ENCODE results near the gene EXT2.

The EXT2 gene

DNA sequence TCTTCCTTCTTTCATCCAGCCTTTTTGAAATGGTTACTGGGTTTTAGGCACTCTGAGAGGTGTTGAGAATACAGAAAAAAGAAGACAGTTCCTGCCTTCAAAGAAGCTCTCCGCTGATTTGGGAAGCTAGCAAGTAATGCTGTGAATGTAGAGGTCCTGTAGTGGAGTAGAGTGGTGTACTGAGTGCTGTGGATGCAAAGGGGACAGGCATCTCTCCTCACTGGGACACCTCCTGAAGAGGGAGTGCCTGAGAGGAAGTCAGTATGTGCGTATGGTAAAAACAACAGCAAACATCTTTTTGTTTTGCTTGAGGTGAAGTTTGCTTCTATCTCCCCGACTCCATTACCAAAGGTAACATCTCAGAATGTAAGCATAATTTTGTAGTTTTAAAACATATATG, 77.5 kb downstream of the EXT2 start:
- no peak for DNase-seq

DNA sequence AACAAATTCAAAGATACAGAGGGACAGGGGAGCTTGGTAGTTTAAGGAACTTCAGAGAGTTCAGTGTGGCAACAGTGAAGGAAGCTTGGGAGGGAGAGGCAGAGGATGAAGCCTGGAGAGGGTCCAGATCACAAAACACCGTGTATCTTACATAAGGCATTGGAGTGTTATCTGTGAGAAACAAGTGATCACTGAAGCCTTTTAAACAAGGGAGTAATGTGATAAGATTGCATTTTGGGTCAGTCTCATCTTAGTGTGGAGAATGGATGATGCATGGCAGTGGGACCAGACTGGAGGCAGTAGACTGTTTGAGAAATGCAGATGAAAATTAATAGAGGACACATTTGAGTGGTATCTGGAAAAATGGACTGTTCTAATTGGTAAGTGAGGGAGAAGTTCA, 79.4 kb downstream of the EXT2 start:
- DNase-seq, result no peak

DNA sequence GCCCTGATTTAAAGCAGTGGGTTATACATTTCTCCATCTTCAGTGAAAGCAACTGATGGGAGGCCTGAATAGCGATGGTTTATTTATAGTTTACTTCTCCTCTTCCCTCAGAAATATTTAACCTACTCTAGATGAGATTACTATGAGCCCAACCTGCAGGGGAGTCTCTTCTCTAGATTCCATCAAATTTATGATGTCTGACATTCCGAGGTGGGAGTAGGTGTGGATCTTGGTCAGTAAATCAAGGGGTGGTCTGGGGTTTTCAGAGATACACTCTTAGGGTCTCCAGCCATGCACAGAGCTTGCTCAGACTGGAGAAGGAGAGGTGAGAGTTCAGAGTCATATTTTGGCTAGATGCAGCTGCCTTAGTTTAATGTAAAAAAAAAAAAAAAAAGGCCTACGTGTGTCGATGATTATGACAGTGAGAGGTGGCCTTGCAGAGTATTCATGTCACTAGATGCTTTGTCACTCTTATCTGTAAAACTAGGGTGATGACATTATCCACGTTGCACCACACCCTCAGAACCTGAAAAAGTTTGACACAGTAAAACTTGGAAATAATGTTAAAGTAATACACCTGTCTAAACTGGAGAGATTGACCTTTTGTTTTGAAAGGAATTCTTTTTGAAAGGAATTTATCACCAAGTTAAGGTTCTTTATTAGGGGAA, 81.2 kb downstream of the EXT2 start:
- DNase-seq, result no peak

DNA sequence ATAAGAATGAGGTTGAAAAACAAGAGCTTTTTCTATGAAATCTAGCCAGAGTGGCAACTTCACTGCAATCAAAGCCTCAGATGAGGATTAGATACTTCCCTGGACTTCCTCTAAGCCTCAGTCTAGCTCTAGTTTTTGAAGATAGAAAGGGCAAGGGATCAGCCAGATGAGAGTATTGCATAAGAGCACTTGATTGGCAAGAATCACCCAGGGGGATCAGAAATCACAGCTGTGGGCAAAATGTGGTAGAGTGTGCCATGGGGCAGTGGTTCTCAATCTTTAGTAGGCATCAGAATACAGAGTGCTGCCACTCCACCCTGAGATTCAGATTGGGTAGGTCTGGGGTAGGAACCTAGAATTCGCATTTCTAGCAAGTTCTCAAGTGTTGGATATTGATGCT, 82.4 kb downstream of the EXT2 start:
- DNase-seq, result no peak

DNA sequence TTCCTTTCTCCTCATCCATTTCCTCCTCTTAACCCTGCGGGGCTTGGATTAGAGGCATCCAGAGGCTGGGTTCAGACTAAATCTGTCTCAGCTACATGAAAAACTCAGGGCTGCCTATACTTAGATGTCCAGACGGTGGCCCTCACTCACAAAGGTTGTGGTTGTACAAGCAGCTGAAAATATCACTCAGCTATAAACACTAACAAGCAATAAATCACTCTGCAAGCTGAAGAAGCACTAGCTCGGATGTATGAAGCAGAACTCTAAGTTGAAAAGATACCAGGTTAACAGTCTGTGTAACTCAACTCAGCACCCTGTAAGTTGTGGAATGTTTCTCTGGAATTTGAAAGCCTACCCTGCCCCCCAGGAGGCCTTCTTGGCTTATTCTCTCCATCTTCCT, 82.9 kb downstream of the EXT2 start:
- DNase-seq, result peak; percentile 92

DNA sequence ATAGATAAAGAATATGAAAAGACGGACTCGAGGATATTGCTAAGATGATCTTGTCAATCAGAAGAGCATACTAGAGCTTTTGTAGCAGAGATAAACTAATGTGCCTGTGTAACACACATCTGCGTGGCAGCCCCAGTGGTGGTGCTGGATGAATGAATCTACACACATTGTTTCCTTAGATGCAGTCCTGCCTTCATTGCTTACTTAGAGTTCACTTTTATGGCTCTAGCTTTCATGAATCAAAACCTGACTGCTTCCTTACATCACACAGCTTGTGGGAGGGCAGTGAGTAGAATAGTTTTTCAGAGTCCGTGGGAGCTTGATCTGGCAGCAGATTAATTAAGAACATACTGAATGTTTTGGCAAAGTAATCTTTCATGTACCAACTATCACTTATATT, 83.7 kb downstream of the EXT2 start:
- peak; percentile 82 for DNase-seq

DNA sequence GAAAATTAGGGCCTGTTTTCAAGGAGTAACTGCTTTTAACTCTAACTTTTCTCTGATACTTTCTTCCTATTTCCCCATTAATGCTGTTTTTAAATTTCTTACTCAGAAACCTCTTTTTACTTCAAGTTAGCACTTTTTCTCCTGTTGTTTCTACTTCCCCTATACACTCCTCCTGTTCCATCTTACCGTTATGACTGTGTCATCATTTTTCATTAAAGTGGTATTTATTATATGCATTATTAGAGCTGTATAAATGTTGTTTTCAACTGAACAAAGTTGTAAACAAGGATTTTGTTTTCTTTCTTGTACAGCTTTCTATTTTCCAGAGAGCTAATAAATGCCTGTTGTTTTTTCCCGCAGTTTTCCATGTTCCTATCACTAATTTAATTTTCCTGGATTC, 84.6 kb downstream of the EXT2 start:
- DNase-seq, result no peak

DNA sequence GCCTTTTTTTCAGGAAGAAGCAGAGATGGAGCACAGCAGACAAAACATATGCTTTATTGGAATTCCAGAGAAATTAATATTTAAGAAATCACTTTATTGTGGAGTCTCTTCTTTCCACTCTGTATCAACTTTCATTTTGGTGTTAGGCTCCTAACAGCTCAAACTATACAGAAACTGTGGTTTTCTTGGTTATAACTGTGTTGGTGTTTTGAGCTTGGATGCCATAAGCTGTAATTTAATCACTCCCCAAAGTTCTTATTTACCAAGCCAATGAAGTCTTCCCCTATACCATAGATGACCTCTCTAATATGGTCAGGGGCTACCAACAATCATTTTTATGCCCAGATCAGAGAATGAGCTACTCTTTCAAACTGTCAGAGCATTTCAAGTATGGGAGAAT, 90.0 kb downstream of the EXT2 start:
- DNase-seq, result no peak

DNA sequence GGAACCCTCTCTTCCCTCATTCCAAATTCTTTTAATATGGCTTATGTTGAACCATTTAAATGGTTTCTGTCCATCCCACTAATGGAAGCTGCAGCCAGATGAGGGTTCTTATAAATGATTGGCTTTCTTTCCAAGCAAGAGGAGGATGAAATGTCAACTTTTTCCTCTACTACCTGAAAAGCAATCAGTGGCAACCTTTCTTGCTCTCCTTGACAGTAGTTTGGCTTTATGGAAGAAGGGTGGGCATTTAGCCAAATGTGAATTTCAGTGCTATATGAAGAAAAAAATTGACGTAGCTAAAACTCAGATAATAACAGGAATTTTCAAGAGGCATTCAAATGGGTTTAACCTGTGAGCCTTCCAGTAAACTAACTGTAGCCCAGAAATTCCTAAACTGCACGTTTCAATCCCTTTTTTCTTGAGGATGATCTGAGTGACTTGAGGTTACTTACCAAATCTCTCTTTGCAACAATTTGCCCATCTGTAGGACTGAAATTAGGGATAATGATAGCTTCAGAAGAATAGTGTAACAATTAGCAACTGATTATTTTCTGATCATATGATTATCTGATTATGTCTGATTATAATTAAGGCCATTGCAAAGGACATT, 90.9 kb downstream of the EXT2 start:
- DNase-seq, result no peak

DNA sequence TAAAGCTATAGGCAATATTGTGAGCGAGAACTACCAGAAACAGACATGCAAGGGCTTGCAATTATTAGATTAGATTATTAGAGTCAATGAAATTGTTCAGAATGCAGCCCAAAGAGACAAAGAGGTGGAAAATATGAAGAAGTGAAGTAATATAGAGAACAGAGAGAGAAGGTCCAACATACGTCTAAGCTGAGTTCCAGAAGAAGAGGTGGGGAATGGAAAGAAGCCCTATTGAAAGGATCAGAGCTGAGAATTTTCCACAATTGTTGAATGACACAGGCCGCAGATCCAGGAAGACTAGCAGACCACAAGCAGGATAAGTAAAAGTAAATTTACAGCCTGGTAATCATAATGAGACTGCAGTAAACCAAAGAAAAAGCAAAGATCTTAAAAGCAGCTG, 93.2 kb downstream of the EXT2 start:
- no peak for DNase-seq

DNA sequence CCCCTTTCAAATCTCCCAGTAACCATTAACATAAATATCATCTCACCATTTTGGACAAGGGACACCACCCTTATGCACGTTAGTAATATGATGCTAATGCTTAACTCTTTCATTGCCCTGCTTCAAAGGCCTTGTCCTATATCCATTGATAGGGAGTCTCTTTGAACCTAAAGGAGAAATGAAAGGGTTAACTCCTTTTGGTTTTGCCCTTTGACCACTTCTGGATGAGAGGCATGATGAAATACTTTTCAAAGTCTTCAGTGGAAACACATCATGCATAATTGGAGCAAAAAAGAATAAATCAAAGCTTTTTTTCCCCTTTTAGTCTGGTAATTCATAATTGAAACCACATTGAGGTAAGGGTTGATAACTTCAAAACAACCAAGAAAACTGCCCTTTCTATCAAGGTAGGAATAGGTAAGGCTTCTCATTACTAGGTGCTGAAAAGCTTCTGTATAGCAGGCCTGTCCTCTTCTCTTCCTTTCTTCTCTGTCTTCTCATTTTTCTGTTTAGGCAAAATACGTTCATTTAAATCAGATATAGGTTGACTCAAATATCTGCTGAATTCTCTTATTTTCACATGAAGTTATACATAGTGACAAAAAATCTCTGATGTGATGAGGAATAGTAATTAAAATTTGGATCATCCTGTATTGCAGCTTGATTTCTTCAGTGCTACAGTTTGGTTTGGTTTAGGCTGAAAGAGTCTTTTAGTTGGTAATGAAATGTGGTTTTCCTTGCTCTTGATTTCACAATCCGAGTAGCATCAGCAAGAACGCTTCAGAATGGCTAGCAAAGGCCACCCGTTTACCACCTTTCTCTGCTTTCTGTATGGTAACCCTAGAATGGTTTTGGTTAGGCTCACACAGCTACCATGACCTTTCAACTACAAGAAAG, 94.8 kb downstream of the EXT2 start:
- no peak for DNase-seq

DNA sequence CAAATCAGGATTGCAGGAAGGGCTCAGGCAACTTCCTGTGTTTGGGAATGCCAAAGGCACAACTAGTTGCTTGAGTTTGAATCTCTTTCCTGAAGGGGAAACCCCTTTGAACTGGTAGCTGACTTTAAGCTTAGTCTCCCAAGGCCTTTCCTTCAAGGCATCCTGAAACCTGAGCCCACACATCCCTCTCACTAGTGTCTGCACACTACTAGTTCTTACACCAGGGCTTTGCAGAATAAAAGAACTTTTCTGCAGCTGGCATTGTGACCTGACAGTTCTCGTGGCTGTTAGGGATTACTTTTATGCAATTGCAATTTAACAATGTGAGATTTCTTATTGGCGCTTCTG, 95.4 kb downstream of the EXT2 start:
- no peak for DNase-seq

DNA sequence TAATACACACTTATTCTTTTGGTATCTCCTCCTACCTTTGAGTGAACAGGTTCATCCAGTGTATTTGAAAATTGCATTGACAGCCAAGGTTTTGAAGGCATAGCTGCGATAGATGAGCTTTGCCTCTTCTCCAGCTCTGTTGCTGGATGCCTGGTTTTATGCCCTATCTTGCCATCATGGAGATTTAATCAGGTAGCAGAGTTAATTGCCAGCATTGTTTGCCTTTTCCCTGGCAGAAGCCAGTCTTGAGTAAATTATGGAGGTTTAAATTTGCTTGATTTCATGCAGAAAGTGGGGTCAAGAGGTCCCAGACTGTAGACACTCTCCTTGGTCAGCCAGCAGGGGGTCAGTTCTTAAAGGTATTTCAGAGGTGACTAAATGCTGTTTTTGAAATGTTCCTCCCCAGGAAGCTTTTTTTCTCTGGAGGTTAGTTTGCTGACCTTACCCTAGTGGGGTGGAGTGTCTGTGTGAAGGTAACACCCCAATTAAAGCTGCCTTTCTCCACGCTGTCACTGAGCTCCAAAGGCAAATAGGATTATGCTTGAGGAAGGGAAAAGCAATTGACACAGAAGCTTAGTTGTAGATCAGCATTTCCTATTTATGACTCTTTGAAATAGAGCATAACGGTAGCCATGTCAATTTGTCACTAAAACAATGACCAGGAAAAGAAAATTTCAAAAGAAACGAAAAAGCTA, 96.0 kb downstream of the EXT2 start:
- no peak for DNase-seq

DNA sequence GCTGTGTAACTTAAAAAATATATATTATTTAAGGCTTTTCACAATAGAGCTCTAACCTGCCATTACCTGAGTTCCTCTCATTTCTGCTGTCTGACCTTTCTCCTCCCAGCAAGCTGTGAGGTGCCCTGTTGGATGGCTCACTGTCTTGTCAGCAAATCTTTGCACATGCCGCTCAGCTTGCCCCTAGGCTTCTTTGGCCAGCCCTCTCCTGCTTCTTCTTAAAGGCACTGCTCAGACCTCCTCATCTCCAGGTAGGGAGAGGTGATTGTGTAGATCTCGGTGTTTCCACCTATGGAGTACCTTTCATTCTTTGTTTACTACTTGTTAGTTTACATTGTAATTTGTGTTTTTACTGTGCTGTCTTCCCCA, 96.5 kb downstream of the EXT2 start:
- no peak for DNase-seq

DNA sequence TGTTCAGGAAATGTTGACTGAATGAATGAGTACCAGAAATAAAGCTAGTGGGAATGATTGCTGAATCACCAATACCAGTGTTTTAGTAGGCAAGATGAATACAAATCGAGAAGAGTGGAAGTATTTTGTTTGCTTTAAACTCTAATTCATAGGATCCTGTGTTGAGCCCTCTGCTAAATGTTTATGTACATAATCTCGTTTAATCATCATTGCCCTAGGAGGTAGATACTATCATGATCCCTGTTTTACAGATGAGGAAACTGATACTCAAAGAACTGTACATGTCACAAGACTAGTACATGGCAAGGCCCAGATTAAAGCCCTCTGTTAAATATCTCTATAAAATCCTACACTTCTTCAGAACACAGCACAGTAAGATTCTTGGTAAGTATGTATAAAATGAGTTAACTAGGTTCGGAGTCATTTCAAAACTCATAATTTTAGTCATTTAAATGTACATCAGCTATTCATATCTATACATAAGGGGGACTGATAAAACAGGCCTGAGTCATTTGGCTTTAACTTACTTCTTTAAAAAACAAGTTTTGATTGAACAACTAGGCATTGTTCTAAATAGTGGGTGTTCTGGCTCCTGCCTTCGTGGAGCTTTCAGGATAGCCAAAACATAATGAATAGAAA, 97.1 kb downstream of the EXT2 start:
- no peak for DNase-seq

DNA sequence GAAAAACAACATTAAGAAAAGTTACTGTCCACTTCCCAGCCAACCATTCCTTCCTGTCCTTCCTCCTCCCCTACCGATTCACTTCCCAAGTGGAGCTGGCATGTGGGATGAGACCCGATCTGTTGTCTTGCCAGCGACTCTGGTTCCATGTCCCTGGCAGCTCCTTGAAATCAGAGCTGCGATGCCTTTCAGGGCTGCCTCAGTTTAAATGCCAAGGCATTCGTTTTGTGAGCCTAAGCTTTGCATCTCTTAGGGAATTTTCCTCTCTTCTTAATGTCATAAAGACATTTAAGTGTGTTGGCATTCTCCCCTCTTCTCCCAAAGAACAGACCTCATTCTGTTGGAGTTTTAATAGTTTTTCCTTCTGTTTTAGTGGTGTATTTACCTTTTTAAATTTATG, 98.4 kb downstream of the EXT2 start:
- DNase-seq, result no peak

DNA sequence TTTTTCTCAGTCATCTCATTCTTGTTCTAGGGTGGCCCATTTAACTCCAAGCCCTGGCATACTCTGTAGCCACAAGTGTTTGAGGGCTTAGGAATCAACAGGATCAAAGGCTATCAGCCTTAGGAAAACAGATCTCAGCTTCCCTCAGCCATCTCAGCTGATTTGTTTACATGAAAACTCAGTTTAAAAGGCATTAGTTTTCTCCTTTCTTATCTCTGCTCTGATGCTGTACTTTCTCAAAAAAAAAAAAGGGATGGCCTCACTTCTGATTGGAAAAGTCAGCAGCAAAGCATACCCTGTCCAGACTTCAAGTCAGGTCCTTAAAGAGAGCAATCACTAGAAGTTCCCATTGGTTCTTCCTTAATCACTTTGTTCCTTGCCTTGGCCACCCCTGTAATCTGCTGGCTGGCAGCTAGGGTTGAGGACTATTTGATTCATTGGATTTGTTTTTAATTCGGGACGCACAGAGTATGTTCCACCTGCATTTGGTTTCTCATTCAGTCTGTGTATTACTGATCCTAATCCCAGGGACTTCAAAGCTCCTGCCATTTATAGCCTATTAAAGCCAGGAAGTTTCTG, 102.8 kb downstream of the EXT2 start:
- no peak for DNase-seq

DNA sequence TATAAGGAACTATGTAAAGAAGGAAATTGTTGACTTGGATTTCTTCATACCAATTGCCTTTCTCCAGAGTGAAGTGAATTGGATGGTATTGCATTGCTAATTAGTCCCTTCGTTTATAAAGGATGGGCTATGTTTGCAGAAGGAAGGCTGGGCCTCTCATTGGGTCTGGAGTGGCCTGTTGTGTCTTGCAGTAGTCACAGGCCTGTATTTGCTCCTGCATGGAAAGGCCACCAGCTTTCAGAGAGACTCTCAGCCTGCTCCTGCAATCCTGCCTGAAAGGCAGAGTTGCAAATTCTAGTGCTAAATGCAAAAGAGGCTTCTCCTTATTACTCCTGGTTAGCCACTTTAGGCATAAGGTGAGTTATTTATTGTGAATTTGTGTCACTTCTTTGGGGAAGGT, 103.8 kb downstream of the EXT2 start:
- DNase-seq, result no peak

DNA sequence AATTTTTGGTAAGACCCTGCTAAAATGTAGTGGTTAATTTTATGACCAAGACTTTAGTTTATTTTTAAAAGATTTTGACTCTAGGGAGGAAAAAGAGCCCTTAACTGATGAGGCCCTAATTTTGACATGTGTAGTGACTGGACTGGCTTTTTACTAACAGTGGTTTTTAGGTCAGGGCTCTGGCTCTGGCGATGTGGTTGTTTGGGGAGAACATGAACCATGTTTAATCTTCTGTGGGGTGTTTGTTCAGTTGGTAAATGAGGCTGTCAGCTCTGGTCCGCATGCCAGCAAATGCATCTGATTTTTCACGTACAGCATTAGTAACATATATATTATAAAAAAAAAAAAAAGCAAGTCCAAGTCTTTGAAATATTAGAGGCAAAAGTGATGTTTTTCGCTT, 104.3 kb downstream of the EXT2 start:
- no peak for DNase-seq

DNA sequence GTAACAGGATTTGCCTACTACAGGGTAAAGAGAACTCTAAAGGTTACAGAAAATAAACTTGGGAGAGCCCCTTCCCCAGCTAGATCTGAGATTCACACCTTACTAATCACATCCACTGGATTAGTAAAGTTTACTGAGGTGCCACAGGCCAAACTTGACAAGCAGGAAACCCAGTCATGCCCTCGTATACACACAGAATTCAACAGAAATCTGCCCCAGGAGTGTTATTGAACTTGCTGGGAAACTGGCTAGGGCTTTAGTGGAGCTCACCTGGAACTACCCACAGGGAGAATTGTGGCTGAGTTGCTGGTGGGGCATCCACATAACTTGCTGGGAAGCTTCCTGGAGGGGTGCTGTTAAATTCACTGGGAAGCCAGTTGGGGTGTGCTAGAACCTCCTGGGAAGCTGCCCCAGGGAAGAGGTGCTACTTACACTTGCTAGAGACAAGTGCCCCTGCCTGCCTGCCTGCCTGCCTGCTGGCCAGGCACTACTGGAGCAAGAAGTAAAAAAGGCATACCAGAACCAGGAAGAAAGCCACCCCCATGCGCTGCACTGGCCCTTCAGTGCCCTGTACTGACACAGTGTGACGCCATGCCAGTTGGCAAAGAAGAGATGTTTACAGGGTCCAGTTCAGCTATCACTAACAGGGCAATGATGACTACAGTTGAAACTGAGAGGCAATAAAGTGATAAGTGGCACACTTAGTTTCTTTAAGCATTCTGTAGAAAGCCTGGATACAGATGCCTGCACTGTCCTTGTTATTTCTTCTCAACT, 108.0 kb downstream of the EXT2 start:
- no peak for DNase-seq

DNA sequence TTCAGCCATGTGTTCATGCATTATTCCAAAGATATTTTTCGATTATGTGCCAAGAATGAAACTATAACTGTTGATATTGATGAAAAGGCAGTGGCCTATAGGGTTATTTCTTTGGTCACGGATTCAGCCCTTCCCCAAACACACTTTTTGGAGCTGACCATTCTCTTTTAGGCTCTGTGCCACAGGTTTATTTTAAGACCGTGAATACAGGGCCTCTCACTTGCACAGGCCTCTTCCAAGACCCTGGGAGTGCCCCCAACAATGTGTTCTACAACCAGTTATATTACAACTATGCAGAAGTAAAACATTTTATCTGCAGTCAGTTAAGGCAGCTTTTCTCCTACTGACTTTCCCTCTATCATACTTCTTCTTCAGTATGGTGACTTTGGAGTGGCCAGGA, 109.9 kb downstream of the EXT2 start:
- DNase-seq, result no peak

DNA sequence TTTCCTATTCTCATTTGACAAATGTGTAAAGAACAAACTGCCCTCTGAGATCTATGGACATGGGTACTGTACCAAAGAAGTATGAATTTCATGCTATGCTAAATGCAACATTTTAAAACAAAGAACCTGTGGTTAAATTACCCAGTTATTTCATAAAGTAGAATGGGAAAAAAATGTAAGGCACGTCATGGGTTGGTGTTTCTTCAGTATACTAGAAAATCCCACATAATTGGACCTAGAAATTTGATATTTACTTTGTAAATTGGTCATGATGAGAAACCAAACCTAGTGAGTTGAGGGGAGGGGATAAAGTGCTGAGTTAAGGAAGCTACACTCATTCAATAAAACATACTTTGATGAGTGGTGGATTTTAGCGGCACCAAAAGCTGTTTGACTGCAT, 110.4 kb downstream of the EXT2 start:
- no peak for DNase-seq

Data from fibroblast of skin of abdomen (primary cell).